OCI-LY7 (cell line): ENCODE data around the gene DNASE1.

Source experiments
- CTCF ChIP-seq: fragments of 200-600 bp; sonication (generic); conservative IDR thresholded peaks from 2 replicates; pipeline ENCODE4 v1.5.1; 2014; ENCODE audit warnings: mild to moderate bottlenecking, antibody characterized with exemption, low read length, moderate library complexity, mixed read lengths
- EZH2phosphoT487 ChIP-seq: fragments of 200-600 bp; sonication (generic); IDR thresholded peaks from 2 replicates; pipeline ENCODE4 v1.6.1; 2018; ENCODE audit warnings: low read depth, borderline replicate concordance, mild to moderate bottlenecking, mixed run types, antibody characterized with exemption, low read length, moderate library complexity, mixed read lengths

DNA sequence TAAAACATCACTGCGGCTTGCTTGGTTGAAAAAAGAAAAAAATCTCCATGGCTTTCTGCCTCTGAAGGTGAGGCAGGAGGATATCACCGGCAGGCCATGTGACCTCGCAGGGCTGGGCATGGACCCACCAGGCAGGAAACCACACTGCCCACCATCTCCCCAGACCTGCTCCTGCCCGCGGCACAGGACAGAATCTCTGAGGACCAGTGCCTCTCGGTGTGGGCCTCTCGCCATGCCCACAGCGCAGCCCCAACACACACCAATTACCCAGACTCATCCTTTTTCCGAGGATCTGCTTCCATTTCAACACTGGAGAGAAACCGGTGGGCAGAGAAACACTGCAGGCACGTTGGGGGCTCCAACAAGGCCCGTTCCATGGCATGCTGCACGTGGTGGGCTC is 16.2 kb downstream of the DNASE1 start:
- no peak for TF ChIP-seq CTCF
- no peak for TF ChIP-seq EZH2phosphoT487
